Epithelial cell of proximal tubule (primary cell): ENCODE data around the gene GABARAPL2. TPM values are rescaled to one million over a fixed set of nuclear protein-coding genes. Genes with fewer than 3 reads are reported as not detected.
"Not testable (repeated sequence)": the region's sequence is repeated elsewhere in the genome, so short reads cannot be mapped to it uniquely, and the experiment has no call there.

ENCODE experiments used
- DNase-seq: peaks from one replicate; pipeline ENCODE4 v3.0.0-alpha.2; 2011; ENCODE audit warnings: low read depth
- H3K4me3 ChIP-seq: 2 replicates; pipeline ENCODE4 v1.5.1; 2011; ENCODE audit warnings: low read depth, mild to moderate bottlenecking, low read length
- CTCF ChIP-seq: conservative IDR thresholded peaks from 2 replicates; pipeline ENCODE4 v1.5.1; 2012; ENCODE audit warnings: low read depth, mild to moderate bottlenecking, low read length
- total RNA-seq: library from RNA; depleted of rRNA; stranded (reverse); fragments of >200 nt; gene quantifications from 2 replicates; pipeline ENCODE4 v1.2.3, GENCODE V29; 2015

The GABARAPL2 gene
- total RNA-seq, 1 donor from 2014 or later, result 79.8 TPM

- H3K4me3 ChIP-seq, result no peak overlapping the region
- no peak for TF ChIP-seq CTCF
Observed at GRCh38 chr16:75532142-75532765, 33.9 kb upstream of the GABARAPL2 start.

GRCh38 chr16:75532791-75533190 lies 33.4 kb upstream of the GABARAPL2 start:
- no peak for DNase-seq
- TF ChIP-seq CTCF, result no peak
- H3K4me3 ChIP-seq, result no peak overlapping the region

More at GRCh38 chr16:75532142-75532765, 33.9 kb upstream of the GABARAPL2 start:
- no peak for DNase-seq

GRCh38 chr16:75534560-75535205 lies 31.5 kb upstream of the GABARAPL2 start:
- no peak for DNase-seq
- no peak overlapping the region for H3K4me3 ChIP-seq
- TF ChIP-seq CTCF, result no peak

- H3K4me3 ChIP-seq, result no peak overlapping the region
- no peak for TF ChIP-seq CTCF
- DNase-seq, result no peak
Observed at GRCh38 chr16:75535211-75535843, 30.9 kb upstream of the GABARAPL2 start.

- no peak for TF ChIP-seq CTCF
- DNase-seq, result no peak
Observed at GRCh38 chr16:75535901-75536300, 30.3 kb upstream of the GABARAPL2 start, which contains the start of gene CHST5. Gene CHST5, minus strand, starts transcription at chr16:75536108. Its CDS starts 5,724 bp downstream, at chr16:75530384.

GRCh38 chr16:75537776-75538175 lies 28.4 kb upstream of the GABARAPL2 start:
- no peak overlapping the region for H3K4me3 ChIP-seq
- no peak for TF ChIP-seq CTCF

More at GRCh38 chr16:75535901-75536300, 30.3 kb upstream of the GABARAPL2 start, which contains the start of gene CHST5:
- H3K4me3 ChIP-seq, result no peak within 1 kb of the TSS

GRCh38 chr16:75538882-75539565 lies 27.2 kb upstream of the GABARAPL2 start:
- not testable (repeated sequence) for H3K4me3 ChIP-seq, DNase-seq

More at GRCh38 chr16:75537776-75538175, 28.4 kb upstream of the GABARAPL2 start:
- DNase-seq, result no peak
